Neural cell (in vitro differentiated cells): ENCODE measurements around the gene RCBTB2.

ENCODE experiments used
- POLR2AphosphoS5 ChIP-seq: IDR thresholded peaks from 2 replicates; pipeline ENCODE4 v1.6.1; 2012
- RAD21 ChIP-seq: fragments of 450-650 bp; conservative IDR thresholded peaks from 2 replicates; pipeline ENCODE4 v1.6.1; 2014; ENCODE audit warnings: antibody characterized with exemption, mild to moderate bottlenecking, moderate library complexity
- TF ChIP-seq, protein P1 (sequence below): fragments of 450-650 bp; IDR thresholded peaks from 2 replicates; pipeline ENCODE4 v1.5.1; 2014; ENCODE audit warnings: antibody characterized with exemption, mild to moderate bottlenecking, moderate library complexity; ENCODE audit not compliant: poor library complexity, severe bottlenecking
- TF ChIP-seq, protein P2 (sequence below): IDR thresholded peaks from 2 replicates; pipeline ENCODE4 v1.6.1; 2012; ENCODE audit warnings: borderline replicate concordance

DNA sequence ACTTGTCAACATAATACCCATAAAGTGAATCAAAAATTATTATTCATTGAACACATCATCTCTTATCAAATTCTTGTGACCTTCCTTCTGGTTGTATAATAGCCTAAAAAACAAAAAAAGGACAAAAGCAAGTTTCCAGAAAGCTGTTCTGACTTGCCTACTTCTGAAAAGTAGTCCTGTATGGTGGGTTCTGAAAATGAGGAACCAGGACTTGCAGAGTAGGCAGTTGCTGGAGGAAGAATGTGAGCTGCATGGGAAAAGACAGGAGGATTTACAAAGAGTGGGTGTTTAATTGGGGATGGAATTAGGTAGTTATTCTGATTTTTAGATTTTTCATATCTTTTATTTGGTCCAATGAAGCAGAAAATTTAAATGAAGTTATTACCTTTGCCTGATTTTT lies 56.7 kb downstream of the RCBTB2 start:
- TF ChIP-seq, protein P1, sequence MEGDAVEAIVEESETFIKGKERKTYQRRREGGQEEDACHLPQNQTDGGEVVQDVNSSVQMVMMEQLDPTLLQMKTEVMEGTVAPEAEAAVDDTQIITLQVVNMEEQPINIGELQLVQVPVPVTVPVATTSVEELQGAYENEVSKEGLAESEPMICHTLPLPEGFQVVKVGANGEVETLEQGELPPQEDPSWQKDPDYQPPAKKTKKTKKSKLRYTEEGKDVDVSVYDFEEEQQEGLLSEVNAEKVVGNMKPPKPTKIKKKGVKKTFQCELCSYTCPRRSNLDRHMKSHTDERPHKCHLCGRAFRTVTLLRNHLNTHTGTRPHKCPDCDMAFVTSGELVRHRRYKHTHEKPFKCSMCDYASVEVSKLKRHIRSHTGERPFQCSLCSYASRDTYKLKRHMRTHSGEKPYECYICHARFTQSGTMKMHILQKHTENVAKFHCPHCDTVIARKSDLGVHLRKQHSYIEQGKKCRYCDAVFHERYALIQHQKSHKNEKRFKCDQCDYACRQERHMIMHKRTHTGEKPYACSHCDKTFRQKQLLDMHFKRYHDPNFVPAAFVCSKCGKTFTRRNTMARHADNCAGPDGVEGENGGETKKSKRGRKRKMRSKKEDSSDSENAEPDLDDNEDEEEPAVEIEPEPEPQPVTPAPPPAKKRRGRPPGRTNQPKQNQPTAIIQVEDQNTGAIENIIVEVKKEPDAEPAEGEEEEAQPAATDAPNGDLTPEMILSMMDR: no peak
- no peak for TF ChIP-seq POLR2AphosphoS5
- TF ChIP-seq RAD21: no peak
- TF ChIP-seq, protein P2, sequence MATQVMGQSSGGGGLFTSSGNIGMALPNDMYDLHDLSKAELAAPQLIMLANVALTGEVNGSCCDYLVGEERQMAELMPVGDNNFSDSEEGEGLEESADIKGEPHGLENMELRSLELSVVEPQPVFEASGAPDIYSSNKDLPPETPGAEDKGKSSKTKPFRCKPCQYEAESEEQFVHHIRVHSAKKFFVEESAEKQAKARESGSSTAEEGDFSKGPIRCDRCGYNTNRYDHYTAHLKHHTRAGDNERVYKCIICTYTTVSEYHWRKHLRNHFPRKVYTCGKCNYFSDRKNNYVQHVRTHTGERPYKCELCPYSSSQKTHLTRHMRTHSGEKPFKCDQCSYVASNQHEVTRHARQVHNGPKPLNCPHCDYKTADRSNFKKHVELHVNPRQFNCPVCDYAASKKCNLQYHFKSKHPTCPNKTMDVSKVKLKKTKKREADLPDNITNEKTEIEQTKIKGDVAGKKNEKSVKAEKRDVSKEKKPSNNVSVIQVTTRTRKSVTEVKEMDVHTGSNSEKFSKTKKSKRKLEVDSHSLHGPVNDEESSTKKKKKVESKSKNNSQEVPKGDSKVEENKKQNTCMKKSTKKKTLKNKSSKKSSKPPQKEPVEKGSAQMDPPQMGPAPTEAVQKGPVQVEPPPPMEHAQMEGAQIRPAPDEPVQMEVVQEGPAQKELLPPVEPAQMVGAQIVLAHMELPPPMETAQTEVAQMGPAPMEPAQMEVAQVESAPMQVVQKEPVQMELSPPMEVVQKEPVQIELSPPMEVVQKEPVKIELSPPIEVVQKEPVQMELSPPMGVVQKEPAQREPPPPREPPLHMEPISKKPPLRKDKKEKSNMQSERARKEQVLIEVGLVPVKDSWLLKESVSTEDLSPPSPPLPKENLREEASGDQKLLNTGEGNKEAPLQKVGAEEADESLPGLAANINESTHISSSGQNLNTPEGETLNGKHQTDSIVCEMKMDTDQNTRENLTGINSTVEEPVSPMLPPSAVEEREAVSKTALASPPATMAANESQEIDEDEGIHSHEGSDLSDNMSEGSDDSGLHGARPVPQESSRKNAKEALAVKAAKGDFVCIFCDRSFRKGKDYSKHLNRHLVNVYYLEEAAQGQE: no peak
